Activated naive CD4-positive, alpha-beta T cell (primary cell): ENCODE measurements around the gene ATP8B1.

Experiments
- DNase-seq, 4 experiments: peaks; one replicate each; lab custom pipeline; 2025; lab: John Stamatoyannopoulos, UW

ATP8B1 gene

GRCh38 chr18:57819119-57819518 lies 16.0 kb upstream of the ATP8B1 start:
- no peak for DNase-seq

DNA sequence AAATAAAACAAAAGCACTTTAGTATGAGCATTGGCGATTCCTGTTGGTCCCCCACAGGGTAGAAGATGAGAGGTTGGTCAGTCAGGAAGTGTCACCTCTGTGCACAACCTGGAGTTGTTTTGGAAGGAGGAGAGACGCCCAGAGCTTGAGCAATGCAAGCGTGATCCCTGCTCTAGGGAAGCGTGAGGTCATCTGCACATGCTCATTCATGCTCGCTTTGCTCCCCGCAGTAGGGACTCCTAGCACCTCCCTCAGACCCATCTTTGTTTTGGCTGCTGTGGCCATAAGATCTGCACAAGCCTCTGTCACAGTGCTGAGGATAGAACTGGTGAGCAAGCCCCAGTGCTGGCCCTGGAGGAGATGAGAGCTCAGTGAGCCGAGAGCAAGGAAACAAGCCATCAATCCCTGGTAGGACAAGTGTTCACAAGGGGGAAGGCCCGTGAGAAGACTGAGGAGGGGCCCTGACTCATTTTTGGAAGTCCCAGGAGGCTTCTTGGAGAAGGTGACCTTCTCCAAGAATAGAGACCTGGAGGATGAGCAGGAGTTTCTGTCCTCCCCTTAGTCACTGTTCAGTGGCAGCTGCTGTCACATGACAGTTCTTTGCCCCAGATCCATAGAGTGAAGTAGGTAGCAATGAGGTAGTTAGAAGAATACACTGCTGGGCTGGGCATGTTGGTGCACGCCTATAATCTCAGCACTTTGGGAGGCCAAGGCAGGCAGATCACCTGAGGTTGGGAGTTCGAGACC lies 13.3 kb upstream of the ATP8B1 start:
- DNase-seq, result no peak

DNA sequence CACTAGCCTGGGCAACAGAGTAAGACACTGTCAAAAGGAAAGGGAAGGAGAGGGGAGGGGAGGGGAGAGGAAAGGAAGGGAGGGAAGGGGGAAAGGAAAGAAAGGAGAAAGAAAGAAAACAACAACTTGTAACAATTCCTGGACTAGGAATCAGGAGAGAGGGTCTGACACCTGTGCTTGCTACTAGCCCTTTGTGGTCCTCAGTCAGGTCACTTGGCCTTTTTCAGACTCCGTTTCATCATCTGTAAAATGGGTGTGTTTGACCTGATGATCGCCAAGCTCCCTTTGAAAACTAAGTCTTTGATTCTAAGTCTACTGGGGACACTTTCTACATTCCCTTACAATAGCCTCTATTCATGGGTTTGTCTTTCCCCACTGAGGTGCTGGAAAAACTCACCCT lies 11.4 kb upstream of the ATP8B1 start:
- no peak for DNase-seq

DNA sequence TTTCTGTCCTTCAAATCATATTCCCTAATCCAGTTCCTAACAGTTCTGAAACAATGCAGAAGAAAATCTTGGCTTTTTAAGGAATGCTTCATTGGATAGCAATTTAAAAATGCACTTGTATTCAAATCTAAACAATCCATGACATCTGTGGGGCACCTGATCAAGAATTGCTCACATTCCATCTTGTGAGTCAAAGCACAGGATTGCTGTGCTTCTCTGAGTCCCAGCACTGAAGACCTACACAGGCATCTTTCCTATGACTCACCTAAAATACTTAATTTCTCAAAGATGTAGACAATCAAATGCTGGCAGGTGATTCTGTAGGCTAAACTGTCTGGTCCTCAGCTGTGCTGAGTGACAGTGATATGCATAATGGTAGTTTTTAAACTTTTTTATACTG lies 10.1 kb upstream of the ATP8B1 start:
- DNase-seq, result no peak

DNA sequence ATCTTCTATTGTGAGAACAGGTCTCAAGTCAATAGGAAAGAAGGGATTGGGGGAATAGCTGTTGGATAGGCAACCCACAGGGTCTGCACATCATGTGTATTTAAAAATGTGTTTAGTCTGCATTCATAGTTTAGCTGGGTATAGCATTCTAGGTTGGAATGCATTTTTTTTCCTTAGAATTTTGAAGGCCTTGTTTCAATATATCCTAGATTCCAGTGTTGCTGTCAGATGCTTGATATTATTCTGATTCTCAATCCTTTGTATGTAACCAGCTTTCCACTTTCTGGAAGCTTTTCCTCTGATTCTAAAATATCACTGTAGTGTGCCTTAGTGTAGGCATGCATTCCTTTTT lies 9.0 kb upstream of the ATP8B1 start:
- no peak for DNase-seq

DNA sequence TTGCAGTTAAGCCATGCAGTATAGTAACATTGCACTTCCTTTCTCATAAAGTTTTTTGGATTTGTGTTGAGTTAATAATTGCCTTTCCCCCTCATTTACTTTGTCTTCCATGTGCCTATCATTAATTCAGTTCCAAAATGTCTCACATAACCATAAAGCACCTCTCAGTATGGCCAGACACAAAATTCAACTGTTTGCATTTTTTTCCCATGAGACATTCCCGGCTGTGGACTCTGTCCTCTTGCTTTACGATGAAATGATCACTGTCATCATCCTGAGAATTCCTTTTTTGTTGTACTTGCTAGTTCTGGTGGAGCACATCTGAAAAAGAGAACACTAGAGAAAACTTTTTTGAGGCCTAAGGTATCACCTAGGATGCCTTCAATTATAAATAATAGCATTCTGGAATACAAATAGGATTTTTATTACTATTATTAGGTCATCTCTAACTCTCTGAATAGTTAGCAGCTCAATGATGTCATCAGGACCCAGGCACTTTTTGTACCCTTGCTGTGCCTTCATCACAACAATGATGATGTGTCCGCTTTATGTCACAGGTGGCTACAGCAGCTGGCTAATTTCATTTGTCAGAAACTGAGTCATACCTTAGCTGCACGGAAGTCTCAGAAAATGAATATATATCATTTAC lies 8.5 kb upstream of the ATP8B1 start:
- no peak for DNase-seq

DNA sequence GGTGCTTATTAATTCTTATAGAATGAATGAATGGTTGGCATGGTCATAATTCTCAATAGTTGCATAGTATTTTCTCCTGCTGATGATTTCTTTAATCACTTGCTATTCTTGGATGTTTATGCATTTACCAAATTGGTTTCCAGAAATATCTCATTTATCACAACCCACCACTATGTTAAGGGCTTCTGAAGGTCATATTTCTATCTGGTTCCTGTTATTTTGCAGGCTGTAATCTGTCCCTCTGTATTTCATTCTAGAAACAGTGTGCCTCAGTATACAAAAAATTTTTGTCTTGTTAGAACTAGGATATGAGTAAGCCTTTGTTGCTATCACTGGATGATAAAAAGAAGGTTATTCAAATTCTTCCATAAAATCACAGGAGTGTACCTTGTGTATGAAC lies 6.1 kb upstream of the ATP8B1 start:
- DNase-seq, result no peak

DNA sequence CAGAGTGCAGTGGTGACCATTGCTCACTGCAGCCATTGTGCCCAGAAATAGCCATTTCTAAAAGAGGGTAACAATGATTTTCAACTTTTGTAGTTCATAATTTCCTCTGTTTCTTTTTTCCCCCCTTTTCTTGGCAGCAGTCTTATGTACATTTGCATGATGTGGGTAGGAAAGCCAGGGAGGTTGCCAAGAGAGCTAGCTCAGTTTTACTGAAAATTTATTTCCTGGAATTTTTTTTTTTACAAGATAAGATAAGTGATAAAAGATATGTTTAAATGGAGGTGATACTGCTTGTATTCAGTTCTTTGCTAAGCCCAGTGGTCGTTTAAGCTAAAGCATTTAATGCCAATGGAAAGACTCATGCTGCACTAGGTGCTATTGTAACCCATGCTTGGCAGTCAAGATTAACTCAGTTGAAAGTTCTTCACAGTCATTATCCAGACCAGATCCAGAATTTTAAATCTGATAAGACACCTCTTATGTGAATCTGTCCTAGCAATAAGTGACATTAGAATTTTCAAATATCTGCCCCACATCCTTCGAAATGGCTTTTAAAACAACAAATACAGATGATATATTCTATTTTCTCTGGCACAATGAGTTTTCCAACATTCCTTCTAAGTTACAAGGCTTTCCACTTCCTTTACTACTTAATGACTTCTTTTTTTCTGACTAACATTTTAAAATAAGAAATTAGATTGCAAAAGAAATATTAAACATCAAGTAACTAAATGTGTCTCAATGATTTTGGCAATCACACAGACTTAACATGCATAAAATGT lies 4.4 kb upstream of the ATP8B1 start:
- DNase-seq, result no peak

DNA sequence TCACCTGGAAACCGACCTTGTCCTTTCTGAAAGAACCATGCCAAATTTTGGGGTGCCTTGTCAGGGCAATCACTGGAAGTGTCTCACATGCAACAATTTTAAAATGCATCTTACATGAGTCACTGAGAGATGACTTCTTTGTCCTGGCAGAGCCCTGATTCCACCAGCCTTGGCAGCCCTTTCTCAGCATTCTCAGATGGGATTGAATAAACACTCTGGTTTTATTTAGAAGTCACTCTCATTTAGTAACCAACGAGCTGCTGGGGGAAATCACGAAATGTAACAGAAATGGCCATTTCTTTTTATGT lies 3.8 kb upstream of the ATP8B1 start:
- DNase-seq, result no peak

- DNase-seq, result no peak
Measured at GRCh38 chr18:57806201-57806977, 3.3 kb upstream of the ATP8B1 start.

- no peak for DNase-seq
Measured at GRCh38 chr18:57805117-57805516, 2.0 kb upstream of the ATP8B1 start.

GRCh38 chr18:57804557-57804956 lies 1.4 kb upstream of the ATP8B1 start:
- no peak for DNase-seq

DNA sequence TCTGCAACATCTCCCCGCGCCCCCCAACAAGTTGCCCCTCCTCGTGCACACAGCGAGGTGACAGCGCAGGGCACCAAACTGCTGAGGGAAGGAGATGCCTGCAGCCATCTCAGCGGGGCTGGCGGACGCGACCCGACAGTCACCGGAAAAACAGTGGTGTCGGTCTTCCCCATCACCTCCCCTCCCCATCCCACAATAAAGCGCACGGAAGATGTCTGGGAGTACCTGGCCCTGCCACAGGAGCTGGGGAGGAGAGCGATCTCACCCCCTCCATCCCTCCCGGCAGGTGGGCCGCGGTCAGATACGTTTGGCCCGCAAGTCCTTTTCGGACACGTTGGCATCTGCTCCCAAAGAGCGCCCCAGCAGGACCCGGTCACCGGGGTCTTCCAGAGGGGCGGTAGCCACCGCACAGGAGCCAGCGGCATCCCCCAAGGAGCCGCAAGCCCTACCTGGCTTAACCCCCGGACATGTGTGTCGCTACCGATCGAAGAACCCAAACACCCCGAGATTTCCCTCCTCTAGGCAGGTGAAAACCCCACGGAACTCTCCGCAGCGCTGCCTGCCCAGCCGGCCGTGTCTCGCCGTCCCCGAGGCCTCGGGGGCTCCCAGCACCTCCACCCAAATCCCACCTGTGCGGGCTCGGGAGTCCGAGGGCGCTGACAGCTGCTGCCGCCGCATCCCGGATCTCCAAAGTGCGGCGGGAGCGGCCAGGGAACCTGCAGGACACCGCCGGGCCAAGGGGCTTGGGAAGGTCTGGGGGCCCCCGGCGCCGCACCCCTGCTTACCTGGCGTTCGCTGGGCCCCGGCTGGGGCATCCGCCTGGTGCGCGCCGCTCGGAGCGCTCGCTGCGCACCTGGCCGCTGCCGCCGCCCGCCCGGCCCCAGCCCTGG lies 657 bp downstream of the ATP8B1 start:
- no peak for DNase-seq

DNA sequence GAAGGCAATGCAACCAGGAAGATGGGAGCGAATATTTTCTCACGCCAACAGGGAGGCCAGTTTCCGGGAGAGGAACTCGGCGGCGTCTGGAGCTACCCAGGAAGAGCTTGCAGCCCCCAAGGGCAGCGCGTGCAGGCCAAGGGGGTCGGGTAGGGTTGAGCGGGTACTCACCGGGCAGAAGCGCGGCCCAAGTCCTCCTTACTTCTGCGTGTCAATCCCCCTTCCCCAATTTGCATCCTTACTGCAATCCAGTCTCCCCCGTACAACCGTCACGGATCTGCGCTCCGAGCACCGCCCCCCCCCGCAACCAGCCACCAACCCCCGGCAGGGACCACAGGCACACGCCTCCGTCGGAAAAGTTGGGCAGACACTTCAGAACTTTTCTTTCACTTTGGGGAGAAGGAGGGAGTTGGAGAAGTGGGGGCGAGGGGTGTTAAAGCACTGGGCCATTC lies 1.3 kb downstream of the ATP8B1 start:
- DNase-seq, result no peak

- no peak for DNase-seq
Measured at GRCh38 chr18:57801325-57801724, 1.8 kb downstream of the ATP8B1 start.

DNA sequence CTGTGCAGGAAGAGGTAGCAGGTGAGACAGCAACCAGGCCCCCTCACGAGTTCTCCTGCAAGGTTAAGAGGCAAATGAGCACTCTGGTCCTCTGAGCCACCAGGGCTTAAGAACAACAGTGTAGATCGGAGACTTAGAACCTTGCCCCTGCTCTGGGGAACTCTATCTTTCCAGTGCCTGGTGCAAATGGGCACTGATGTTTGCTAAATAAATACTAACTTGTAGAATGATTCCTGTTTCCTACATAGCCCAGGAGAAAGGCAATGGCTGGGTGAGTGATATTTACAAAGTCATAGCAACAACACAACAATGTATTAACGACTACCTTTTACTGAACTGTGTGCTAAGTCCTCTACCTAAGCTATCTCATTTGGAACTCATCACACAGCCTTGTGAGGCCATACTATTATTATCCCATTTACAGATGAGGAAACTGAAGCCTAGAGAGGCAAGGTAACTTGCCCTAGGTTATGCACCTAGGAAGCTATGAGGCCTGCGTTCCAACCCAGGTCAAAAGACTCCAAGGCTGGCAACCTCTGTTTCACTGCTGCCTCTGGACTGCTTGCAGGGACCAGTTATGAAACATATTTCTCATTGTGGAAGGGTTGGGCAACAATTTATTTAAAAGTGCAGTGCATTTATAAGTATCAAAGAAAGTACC lies 4.3 kb downstream of the ATP8B1 start:
- DNase-seq, result no peak

DNA sequence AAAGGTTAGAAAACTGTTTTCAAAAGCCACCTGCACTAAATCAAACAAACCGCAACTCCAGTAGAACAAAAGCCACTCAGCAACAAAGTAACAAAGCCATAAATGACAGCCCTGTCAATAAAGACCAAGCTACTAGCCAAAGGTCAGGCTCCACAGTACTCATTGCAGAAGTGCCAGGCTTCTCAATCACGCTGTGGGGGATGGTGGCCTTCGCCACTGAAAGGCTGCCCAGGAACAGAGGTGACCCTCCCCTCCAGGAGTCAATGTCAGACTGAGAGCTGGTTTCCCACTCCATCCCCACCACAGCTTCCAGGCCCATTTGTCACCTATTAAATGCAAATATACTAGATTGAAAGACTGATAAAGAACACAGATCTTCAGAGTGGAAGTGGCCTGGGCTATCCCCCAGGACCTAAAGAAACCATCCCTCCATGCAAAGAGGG lies 5.9 kb downstream of the ATP8B1 start:
- no peak for DNase-seq

GRCh38 chr18:57794951-57795728 lies 8.0 kb downstream of the ATP8B1 start:
- DNase-seq, result no peak

DNA sequence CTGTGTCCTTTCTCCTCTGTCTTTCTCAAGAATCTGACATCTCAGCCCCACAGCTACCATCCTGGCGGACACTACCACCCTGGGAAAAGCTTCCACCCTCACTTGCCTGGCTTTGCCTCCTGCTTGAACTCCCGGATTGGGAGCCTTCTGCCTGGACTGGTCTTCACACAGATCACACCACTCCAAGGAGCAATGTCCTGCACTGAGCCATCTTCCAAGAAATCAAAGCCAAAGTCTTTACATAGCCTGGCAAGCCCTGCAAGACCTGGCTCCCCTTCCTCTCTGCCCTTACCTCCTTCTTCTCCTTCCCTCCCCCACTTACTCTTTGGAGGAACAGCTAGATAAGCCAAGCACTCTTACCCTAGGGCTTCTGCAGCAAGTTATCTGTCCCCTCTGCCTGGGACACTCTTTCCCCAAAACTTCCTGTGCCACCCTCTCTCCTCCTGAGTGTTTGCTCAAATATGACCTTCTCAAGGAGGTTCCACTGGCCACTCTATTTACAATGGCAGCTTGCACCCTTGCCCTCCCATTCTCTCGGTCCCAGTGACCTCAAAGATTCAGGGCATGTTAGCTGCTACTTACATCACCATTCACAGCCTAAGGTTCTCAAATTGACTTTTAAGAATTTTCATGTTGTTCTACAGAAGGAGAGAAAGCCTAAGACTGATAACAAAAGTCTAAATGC lies 9.7 kb downstream of the ATP8B1 start:
- DNase-seq, result no peak
